ENCODE results near the gene DYNC2LI1.
"Not testable (repeated sequence)": the region's sequence is repeated elsewhere in the genome, so short reads cannot be mapped to it uniquely, and the experiment has no call there.

The DYNC2LI1 gene

DNA sequence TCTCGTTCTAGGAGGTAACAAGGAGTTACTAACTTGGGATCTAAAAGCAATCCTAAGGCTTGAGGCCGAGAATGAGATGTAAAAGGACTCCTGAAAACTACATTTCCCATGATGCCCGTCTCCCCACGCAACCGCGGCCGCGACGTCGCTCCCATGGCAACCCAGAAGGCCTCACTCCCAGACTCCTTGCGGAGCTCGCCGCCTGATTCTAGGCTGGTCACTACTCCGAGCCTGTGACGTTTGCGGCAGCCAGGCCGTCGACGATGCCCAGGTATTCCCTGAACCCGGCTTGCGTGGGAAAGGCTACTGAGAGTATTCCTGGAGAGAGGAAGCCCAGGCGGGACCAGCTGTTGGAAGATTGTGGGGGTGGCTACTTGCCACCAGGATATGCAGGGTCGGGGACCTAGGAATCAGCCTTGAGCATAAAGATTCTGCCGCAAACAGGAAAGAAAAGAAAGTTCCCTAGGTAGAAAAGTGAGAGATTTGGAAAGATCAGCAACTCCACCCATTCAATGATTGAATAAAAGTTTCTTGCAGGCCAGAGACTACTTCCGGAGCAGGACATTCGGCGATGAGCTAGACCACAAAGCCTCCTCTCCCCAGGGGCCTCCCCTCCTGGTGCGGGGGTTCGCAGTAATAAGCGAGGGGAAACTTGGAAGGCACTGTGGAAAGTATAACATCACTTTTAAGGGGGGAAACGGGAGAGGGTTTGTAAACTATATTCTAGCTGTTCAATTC, at the start of gene DYNC2LI1:
Gene DYNC2LI1, plus strand, starts transcription at position 164 of the 738 bp plus-strand sequence. Its CDS starts 100 bp downstream, at position 264.
- DNase-seq, result peak; percentile 88

DNA sequence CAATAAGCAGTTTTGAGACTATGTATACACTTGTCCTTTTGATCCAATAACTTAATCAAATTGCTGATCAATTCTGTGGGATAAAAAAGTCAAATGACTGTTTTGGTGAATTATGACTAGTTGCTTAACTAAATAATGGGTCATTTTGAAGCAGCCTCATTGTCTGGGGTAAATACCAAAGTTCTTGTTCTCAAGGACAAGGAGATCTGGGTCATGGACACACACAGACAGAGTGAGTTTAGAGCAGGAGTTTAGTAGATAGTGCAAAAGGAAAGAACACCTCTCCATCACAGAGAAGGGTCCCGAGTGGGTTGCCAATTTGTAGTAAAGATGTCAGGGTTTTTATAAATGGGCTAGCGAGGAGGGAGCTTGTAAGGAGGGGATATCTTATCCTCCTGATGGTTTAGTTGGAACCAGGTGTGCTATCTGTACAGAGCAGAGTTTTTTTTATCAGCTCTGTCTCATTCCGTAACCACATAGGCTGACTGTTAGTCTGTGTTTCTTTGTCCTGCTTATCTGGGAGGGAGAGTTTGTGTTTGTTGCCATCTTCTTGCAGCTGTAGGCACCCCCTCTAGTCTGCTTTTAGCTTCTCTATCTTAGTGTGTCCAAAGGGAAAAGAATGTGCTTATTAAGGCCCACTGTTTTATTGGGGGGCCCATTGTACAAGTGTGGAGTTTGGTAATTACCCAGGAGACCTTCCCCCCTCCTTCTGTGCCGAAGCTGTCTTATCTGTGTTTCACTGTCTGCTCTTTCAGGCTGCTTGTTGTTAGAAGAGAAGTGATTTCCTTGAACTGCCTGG, 48.9 kb upstream of the DYNC2LI1 start:
- no peak for DNase-seq

DNA sequence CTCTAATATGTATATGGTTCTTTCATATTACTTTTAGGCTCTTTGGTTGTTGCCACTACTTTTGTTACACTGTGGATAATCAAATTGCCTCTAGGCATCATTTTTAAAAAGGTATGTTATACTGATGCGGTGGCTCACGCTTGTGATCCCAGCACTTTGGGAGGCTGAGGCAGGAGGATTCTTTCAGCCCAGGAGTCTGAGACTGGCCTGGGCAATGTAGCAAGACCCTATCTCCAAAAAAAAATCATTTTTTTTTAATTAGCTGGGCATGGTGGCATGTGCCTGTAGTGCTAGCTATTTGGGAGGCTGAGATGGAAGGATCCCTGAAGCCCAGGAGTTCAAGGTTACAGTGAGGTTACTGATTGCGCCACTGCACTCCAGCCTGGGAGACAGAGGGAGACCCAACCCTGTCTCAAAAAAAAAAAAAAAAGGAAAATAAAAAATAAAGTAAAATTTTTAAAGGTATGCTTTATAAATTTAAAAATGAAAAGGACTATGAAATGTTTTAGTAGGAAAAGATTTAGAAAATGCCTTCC, 48.1 kb upstream of the DYNC2LI1 start:
- DNase-seq, result no peak

DNA sequence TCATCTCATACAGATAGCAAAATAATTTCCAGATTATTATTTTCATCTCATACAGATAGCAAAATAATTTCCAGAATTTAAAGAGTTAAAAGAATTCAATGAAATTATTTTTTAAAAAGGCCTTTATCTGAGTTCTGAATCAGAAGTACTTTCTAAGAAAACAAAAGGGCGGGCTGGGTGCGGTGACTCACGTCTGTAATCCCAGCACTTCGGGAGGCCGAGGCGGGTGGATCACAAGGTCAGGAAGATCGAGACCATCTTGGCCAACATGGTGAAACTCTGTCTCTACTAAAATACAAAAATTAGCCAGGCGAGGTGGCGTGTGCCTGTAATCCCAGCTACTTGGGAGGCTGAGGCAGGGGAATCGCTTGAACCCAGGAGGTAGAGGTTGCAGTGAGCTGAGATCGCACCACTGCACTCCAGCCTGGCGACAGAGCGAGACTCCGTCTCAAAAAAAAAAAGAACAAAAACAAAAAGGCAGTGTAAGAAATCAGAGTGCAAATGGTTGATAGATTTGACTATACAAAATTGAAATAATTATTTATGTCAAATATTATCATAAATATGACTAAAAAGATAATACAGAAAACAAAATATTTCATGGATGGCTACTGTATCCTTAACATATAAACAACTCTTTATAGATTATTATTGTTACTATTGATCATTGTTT, 46.7 kb upstream of the DYNC2LI1 start:
- DNase-seq, result not testable (repeated sequence)

DNA sequence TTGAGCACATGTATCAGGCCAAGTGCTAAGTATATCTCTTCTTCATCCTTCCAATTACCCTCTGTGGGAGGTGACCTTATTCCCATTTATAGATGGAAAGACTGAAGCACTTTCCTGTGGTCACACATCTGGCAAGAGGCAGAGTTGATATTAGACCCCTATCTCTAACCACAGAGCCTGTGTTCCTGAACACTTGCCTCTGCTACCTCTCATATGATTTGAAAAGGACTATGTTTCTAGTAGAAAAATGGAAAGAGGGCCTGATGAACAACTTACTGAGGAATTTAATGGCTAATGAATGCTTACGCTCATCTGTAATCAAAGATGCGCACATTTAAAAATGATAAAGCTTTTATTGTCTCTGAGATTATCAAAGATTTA, 46.2 kb upstream of the DYNC2LI1 start:
- no peak for DNase-seq

GRCh38 chr2:43729491-43730174, 44.2 kb upstream of the DYNC2LI1 start:
- DNase-seq, result no peak

GRCh38 chr2:43731211-43731610, 42.6 kb upstream of the DYNC2LI1 start:
- DNase-seq, result no peak

- no peak for DNase-seq
Observed at GRCh38 chr2:43736637-43737036, 37.2 kb upstream of the DYNC2LI1 start.

DNA sequence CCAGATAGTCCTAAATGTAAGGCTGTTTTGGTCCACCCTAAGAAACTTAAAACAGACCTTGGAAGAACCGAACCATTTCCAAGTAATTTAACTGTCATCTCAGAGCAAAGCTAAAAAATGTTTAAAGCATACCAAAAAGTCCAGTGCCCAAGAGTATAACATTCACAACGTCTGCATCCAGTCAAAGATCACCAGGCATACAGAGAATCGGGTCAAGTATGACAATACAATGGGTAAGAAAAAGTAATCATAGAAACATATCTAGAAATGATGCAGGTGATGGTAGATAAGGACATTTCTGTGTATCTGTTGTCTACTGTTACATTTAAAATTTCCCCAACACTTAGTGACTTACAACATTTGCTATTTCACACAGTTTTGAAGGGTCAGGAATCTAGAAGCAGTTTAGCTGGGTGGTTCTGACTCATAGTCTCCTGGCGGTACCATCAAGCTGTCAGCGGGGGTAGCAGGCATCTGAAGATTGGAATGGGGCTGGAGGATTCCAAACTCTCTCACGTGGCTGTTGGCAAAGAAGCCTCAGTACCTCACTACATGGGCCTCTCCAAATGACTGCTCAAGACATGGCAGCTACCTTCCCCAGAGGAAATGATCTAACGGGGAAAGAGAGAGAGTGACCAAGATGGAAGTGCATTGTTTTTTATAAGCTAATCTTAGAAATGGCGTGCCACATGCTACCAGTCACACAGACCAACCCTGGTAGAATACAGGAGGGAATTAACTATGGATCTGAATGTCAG, 36.6 kb upstream of the DYNC2LI1 start:
- no peak for DNase-seq

- no peak for DNase-seq
Observed at GRCh38 chr2:43737855-43738254, 36.0 kb upstream of the DYNC2LI1 start.

- DNase-seq, result no peak
Observed at GRCh38 chr2:43738257-43738656, 35.6 kb upstream of the DYNC2LI1 start.

GRCh38 chr2:43743706-43744105, 30.1 kb upstream of the DYNC2LI1 start:
- DNase-seq, result no peak

DNA sequence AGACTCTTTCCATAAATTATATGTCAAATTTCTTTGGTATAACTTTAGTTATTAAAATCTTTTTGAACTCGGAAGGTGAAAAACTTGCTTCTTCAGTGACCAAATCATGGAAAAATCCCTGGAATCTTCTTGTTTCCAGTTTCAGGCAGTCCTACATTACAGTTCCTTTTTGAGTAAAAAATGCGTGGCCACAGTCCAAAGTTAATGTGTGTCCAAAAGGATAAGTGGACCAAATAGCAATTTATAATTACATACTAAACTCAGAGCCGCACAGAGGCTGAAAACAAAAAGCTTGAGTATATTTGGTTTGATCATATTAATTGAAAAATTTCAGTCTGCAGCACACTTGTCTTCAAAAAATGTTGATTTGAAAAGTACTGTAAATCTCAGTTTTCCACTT, 28.4 kb upstream of the DYNC2LI1 start:
- no peak for DNase-seq

- no peak for DNase-seq
Observed at GRCh38 chr2:43748333-43748732, 25.5 kb upstream of the DYNC2LI1 start.

DNA sequence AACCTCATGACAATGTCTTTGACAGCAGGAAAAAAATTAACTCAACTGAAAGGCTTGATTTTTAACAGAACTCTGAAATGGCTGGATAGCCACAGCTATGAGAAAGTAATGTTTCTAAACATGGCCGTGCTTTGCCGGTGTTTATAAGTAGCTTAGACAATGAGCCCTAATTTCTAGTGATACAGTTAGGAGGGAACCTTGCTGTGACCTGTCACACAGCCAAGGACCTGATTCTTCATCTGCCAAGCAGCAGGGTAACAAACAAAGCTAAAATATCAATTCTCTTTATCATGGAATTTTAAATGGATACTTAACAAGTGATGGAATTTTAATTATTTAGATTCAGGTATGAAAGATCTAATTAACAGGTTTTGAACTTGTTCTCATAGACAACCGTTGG, 24.3 kb upstream of the DYNC2LI1 start:
- DNase-seq, result no peak

GRCh38 chr2:43751476-43751990, 22.3 kb upstream of the DYNC2LI1 start:
- DNase-seq, result no peak

GRCh38 chr2:43752302-43752701, 21.5 kb upstream of the DYNC2LI1 start:
- no peak for DNase-seq

DNA sequence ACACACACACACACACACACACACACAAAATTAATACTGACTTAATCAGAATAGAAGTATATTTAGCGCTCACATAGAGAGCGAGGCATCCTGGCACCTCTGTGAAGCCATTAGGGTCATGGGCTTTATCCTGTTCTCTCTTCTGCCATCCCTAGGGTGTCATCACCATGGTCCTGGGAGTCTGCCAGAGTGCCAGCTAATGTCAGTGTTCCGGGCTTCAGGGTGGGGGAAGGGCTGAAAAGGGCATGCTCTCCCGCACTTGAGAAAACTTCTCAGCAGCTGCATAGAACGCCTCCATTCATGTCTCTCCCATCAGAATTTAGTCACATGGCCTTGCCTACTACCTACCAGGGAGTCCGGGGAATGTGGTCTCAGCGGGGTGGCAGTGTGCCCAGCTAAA, 19.7 kb upstream of the DYNC2LI1 start:
- DNase-seq, result no peak

DNA sequence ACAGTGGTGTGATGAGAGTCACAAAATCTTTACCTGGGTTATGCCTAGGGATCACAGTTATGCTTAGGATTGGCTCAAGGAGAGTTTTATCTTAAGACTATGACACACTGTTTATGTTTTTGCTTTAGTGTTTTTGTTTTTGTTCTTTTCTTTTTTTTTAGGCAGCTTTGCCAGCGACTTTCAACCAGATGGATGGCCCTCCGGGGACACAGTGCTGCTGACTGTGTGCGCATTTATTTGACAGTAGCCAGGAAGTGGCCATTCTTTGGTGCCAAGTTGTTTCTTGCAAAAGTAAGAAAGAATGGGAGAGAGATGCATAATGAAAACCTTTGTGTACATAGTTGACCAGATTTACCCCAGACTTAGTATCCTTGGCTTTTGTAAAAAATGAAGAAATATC, 15.1 kb upstream of the DYNC2LI1 start:
- DNase-seq, result no peak

DNA sequence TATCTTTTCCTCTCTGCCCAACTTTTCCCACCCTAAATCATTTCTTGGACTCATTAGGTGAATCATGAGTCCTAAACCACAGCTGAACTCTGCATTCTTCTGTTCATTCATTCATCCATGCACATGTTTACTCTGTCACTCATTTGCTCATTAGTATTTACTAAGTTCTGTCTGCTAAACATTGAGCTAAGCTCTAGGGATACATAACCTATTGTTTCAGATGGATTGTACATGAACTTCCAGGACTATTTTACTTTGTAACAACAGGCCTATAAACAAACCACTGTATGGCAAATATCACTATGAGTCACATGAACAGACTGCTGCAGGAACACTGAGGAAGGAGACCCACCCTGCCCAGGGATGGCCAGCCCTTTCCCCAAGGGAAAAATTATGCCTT, 14.6 kb upstream of the DYNC2LI1 start:
- DNase-seq, result no peak

- no peak for DNase-seq
Observed at GRCh38 chr2:43762286-43762685, 11.6 kb upstream of the DYNC2LI1 start.

DNA sequence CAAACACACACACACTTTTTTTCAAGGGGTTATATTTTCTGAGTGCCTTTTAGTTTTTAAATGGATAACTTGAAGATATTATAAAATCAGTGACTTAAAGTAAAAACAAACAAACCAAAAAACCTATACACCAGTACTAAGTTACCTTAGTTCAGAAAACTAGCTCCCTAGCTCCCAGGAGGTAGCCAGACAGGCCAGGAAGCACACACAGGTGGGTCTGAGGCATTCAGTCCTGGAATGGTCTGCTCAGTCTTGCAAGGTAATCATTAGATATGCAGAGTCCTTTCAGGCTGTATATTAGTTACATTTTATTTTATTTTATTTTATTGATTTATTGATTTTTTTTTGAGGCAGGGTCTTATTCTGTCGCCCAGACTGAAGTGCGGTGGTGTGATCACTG, 10.7 kb upstream of the DYNC2LI1 start:
- DNase-seq, result no peak
